Transverse colon (tissue), 4 donors: ENCODE measurements around the gene ALPG. TPM values are rescaled to one million over a fixed set of nuclear protein-coding genes. Genes with fewer than 3 reads are reported as not detected.

Source experiments
- DNase-seq: peaks from one replicate; pipeline ENCODE4 v3.0.0-alpha.2; 2019
- H3K27ac ChIP-seq, 4 donors: fragments of 200-600 bp; sonication (generic); 2 replicates each; pipeline ENCODE4 v1.5.1; 2016 to 2018; ENCODE audit warnings: inconsistent platforms in 4 of 4
- H3K27me3 ChIP-seq: fragments of 200-600 bp; sonication (generic); 2 replicates; pipeline ENCODE4 v1.5.1; 2017; ENCODE audit warnings: inconsistent platforms
- H3K36me3 ChIP-seq, 4 donors: fragments of 200-600 bp; sonication (generic); 2 replicates each; pipeline ENCODE4 v1.5.1; 2017 to 2019; ENCODE audit warnings: inconsistent platforms in 4 of 4
- H3K4me1 ChIP-seq, 4 donors: fragments of 200-600 bp; sonication (generic); 2 replicates each; pipeline ENCODE4 v1.5.1; 2017 to 2020; ENCODE audit warnings: inconsistent platforms in 4 of 4
- H3K4me3 ChIP-seq, 4 donors: fragments of 200-600 bp; sonication (generic); 1 replicate in 1 of 4; 2 replicates in 3 of 4; pipeline versions ENCODE4 v1.5.1 to v1.6.1; 2017 to 2019; ENCODE audit warnings: inconsistent platforms in 4 of 4
- H3K9me3 ChIP-seq, 2 donors: fragments of 200-600 bp; sonication (generic); 2 replicates each; pipeline ENCODE4 v1.5.1; 2017 to 2019; ENCODE audit warnings: inconsistent platforms in 2 of 2
- EP300 ChIP-seq: sonication (generic); formaldehyde crosslinking; IDR thresholded peaks from one replicate; pipeline ENCODE4 v1.6.1; 2017; ENCODE audit warnings: antibody characterized with exemption, low read depth
- POLR2A ChIP-seq: fragments of 450-650 bp; IDR thresholded peaks from one replicate; pipeline ENCODE4 v1.6.1; 2016; ENCODE audit warnings: antibody characterized with exemption, mild to moderate bottlenecking, moderate library complexity
- POLR2AphosphoS5 ChIP-seq, 3 donors: sonication (generic); formaldehyde crosslinking; IDR thresholded peaks; one replicate each; pipeline ENCODE4 v1.6.1; 2016; ENCODE audit warnings: antibody characterized with exemption in 3 of 3
- WGBS, 2 donors: methylation state at CpG; one replicate each; pipeline ENCODE4 v1.1.5; 2018; ENCODE audit warnings: low coverage in 1 of 2; 5-methylcytosine and 5-hydroxymethylcytosine counted together
- in situ Hi-C, 4 donors: fragments of 200-750 bp; cut with MboI; loops; one replicate each; pipeline versions ENCODE4 v1.15.0 to v1.15.1; 2017; ENCODE audit warnings: low sequenced_read_pairs in 3 of 4, low pct_ligation_motif_present in 1 of 4, low pct_unique_long_range_greater_than_20kb in 1 of 4
- intact Hi-C: fragments of 100-400 bp; cut with DNase I; formaldehyde crosslinking; loops from one replicate; pipeline ENCODE4 v1.15.1; 2023; ENCODE audit warnings: low total_unique reads
- total RNA-seq, 4 donors: library from RNA; depleted of rRNA; stranded (reverse); fragments of >200 nt; gene quantifications; one replicate each; pipeline ENCODE4 v1.1.0, GENCODE V29; 2016
- TF ChIP-seq, protein P1 (sequence below), 5 experiments: fragments of 200-600 bp in 3 of 5; fragments of 450-650 bp in 2 of 5; sonication (generic) in 3 of 5; IDR thresholded peaks; 1 replicate in 2 of 5; 2 replicates in 3 of 5; pipeline ENCODE4 v1.5.1; 2016 to 2017; ENCODE audit warnings: antibody characterized with exemption in 5 of 5, inconsistent platforms in 3 of 5, mild to moderate bottlenecking in 2 of 5, moderate library complexity in 1 of 5

The ALPG gene
- total RNA-seq, 4 donors from 2014 or later, result not detected

DNA sequence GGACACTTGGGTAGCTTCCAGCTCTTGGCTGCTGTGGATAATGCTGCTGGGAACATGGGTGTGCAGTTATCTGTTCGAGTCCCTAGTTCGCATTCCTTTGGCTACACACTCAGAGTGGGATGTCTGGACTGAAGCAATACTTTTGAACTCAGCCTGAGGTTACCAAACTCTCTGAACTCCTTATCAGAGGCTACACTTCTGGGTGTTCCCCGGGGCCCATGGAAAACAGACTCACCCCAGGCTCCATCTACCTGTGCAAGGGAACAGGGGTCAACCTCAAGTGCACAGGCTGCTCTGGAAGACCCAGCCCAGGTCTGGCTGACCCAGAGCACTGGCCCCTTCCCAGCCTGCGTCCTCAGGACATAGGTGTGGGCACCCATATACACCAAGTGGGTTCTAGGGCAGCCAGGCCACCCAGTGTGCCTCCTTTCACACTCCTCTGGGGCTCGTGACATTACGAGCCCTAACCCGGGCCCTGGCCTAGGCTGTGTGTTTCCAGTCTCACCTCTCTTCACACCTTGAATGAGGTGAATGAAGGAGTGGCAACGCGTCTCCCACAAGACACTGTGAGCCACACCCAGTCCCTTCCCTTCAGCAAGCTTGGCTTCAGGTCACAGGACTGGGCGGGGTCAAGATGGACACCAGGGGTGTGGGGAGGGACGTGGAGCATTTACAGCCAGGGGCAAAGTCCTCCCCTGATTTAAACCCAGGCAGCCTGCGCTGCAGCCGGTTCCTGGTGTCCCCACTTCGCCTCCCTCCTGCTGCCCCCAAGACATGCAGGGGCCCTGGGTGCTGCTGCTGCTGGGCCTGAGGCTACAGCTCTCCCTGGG, 49.0 kb downstream of the ALPG start, which contains the start of gene ALPI:
Gene ALPI (plus strand): TSS at position 728 of the 830 bp plus-strand sequence. CDS start 47 bp downstream, at position 775.
- H3K27ac ChIP-seq, result peak within 1 kb of the TSS in 2 of 4 donors; percentile 18 to 44
- TF ChIP-seq, protein P1, sequence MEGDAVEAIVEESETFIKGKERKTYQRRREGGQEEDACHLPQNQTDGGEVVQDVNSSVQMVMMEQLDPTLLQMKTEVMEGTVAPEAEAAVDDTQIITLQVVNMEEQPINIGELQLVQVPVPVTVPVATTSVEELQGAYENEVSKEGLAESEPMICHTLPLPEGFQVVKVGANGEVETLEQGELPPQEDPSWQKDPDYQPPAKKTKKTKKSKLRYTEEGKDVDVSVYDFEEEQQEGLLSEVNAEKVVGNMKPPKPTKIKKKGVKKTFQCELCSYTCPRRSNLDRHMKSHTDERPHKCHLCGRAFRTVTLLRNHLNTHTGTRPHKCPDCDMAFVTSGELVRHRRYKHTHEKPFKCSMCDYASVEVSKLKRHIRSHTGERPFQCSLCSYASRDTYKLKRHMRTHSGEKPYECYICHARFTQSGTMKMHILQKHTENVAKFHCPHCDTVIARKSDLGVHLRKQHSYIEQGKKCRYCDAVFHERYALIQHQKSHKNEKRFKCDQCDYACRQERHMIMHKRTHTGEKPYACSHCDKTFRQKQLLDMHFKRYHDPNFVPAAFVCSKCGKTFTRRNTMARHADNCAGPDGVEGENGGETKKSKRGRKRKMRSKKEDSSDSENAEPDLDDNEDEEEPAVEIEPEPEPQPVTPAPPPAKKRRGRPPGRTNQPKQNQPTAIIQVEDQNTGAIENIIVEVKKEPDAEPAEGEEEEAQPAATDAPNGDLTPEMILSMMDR (IDR thresholded peaks at IDR 0.05), result no peak
- TF ChIP-seq EP300 (no peak), POLR2A (peak; percentile 21), POLR2AphosphoS5 (IDR thresholded peaks at IDR 0.05) (peak in 2 of 3 donors; percentile 47 to 55)
- peaks cover 0 to 12% (median 9%) of the 10 kb centered on the region in 4 donors for H3K4me1 ChIP-seq
- H3K36me3 ChIP-seq, result no peaks in the 10 kb centered on the region
- intact Hi-C loops (no loop called here), in situ Hi-C loops (no loop called here)
- peaks cover 12% of the 10 kb centered on the region for H3K27me3 ChIP-seq
- peak; percentile 89 for DNase-seq
- no peak within 1 kb of the TSS for H3K4me3 ChIP-seq
- no peaks in the 10 kb centered on the region for H3K9me3 ChIP-seq
- 60% methylated on average over 14 of the region's 14 CpGs; no CpG with 5 or more reads in 1 of the 2 donors for WGBS, 2 donors

DNA sequence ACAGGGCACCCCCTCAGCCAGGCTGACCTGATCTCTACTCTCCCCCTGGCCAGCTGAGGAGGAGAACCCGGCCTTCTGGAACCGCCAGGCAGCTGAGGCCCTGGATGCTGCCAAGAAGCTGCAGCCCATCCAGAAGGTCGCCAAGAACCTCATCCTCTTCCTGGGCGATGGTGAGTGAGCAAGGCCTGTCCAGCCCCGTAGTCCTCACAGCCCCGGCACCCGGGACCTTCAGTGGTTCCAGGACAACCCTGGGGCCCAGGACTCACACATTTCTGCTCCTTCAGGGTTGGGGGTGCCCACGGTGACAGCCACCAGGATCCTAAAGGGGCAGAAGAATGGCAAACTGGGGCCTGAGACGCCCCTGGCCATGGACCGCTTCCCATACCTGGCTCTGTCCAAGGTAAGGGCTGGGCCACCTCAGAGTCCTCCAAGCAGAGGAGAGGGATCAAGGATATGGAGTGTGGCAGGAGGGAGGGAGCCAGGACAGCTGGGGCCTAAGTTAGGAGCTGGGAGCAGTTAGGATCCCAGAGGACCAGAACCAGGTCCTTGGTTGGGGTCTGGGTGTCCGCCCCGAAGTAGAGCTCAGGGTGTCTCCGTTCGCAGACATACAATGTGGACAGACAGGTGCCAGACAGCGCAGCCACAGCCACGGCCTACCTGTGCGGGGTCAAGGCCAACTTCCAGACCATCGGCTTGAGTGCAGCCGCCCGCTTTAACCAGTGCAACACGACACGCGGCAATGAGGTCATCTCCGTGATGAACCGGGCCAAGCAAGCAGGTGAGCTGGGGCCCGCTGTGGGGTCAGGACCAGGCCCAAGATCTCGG, 49.9 kb downstream of the ALPG start:
- WGBS, 2 donors, result 88% methylated on average over 27 of the region's 27 CpGs; no CpG with 5 or more reads in 1 of the 2 donors
- no peak overlapping the region for H3K4me3 ChIP-seq
- intact Hi-C loops, result no loop called here
- in situ Hi-C loops, result no loop called here
- H3K36me3 ChIP-seq, result no peaks in the 10 kb centered on the region
- H3K9me3 ChIP-seq, result no peaks in the 10 kb centered on the region
- no peak for TF ChIP-seq POLR2A
- TF ChIP-seq POLR2AphosphoS5 (IDR thresholded peaks at IDR 0.05), result no peak
- no peak for TF ChIP-seq EP300
- TF ChIP-seq, protein P1 (IDR thresholded peaks at IDR 0.05), result no peak
- peak overlapping the region in 1 of 4 donors; percentile 10 for H3K27ac ChIP-seq
- no peak for DNase-seq
- peaks cover 0 to 12% (median 9%) of the 10 kb centered on the region in 4 donors for H3K4me1 ChIP-seq
- peaks cover 12% of the 10 kb centered on the region for H3K27me3 ChIP-seq

DNA sequence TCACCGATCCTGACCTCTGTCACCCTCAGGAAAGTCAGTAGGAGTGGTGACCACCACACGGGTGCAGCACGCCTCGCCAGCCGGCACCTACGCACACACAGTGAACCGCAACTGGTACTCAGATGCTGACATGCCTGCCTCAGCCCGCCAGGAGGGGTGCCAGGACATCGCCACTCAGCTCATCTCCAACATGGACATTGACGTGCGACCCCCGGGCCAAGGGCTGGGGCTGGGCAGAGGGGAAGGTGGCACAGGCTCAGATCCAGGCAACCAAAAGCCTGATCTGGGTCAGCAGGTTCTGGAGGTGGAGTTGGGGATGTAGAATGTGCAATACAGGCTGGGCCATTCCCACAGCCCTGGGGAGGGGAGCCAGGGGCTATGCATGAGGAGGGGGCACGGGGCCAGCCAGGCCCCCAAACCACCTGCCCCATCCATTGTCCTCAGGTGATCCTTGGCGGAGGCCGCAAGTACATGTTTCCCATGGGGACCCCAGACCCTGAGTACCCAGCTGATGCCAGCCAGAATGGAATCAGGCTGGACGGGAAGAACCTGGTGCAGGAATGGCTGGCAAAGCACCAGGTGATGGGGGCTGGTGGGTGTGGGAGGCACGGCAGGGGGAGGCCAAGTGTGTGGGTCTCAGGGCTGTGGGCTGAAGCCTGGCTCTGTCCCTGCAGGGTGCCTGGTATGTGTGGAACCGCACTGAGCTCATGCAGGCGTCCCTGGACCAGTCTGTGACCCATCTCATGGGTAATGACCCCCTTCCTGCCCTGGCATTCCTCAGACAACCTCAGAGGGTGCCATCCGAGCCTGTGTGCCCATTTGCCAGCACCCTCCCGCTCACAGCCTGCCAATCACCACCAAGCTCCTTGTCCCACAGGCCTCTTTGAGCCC, 50.7 kb downstream of the ALPG start:
- peaks cover 12% of the 10 kb centered on the region for H3K27me3 ChIP-seq

More for the DNA sequence above, 50.7 kb downstream of the ALPG start:
- no peak overlapping the region for H3K27ac ChIP-seq
- peaks cover 0 to 12% (median 9%) of the 10 kb centered on the region in 4 donors for H3K4me1 ChIP-seq
- WGBS, 2 donors, result 88% methylated on average over 17 of the region's 21 CpGs; no CpG with 5 or more reads in 1 of the 2 donors
- in situ Hi-C loops (no loop called here), intact Hi-C loops (no loop called here)
- no peak overlapping the region for H3K4me3 ChIP-seq
- H3K9me3 ChIP-seq, result no peaks in the 10 kb centered on the region
- H3K36me3 ChIP-seq, result no peaks in the 10 kb centered on the region
- DNase-seq, result no peak
- TF ChIP-seq, protein P1 (IDR thresholded peaks at IDR 0.05), result no peak
- no peak for TF ChIP-seq POLR2AphosphoS5 (IDR thresholded peaks at IDR 0.05)
- TF ChIP-seq POLR2A, result no peak
- TF ChIP-seq EP300, result no peak
